Endothelial cell of umbilical vein (primary cell): ENCODE measurements around the gene OGT. TPM values are rescaled to one million over a fixed set of nuclear protein-coding genes. Genes with fewer than 3 reads are reported as not detected.

Experiments used
- BruUV-seq: library from RNA; stranded (reverse); fragments of 400-500 nt; replicated peaks from 2 replicates; lab custom pipeline; 2021; lab: Mats Ljungman, UMichigan
- CTCF ChIA-PET: fragments of 300-600, 350-600 bp; sonication (Branson Sonifier 250); formaldehyde crosslinking; loops from one replicate; lab custom pipeline; 2021; ENCODE audit warnings: antibody characterized with exemption, inconsistent platforms; lab: Charles Lee
- POLR2A ChIA-PET: fragments of 300-600, 350-600 bp; sonication (Branson Sonifier 250); formaldehyde crosslinking; loops from one replicate; lab custom pipeline; 2021; ENCODE audit warnings: antibody characterized with exemption, inconsistent platforms; lab: Charles Lee
- DNase-seq: peaks from one replicate; pipeline ENCODE4 v3.0.0-alpha.2; 2011; ENCODE audit warnings: low read depth, low spot score
- FAIRE-seq: peaks from 2 replicates; lab custom pipeline; 2011; peaks lifted over from hg19 to GRCh38; lab: Jason Lieb, UNC
- H2AFZ ChIP-seq: 2 replicates; pipeline ENCODE4 v1.6.0; 2012; ENCODE audit warnings: low read depth, low read length, control low read depth, inconsistent platforms
- H3K27ac ChIP-seq: 2 replicates; pipeline ENCODE4 v1.5.1; 2011; ENCODE audit warnings: low read depth, mild to moderate bottlenecking, control low read depth, low read length, moderate library complexity; ENCODE audit not compliant: insufficient read depth
- H3K27me3 ChIP-seq, 2 experiments: 2 replicates each; pipeline versions ENCODE4 v1.6.0 to v1.6.1; 2011; ENCODE audit warnings: low read length in 2 of 2, mixed read lengths in 1 of 2; ENCODE audit not compliant: control insufficient read depth in 2 of 2, insufficient read depth in 2 of 2
- H3K36me3 ChIP-seq, 2 experiments: 2 replicates in 1 of 2; 3 replicates in 1 of 2; pipeline ENCODE4 v1.5.1; 2011; ENCODE audit warnings: low read length in 2 of 2, mild to moderate bottlenecking in 1 of 2, moderate library complexity in 1 of 2; ENCODE audit not compliant: control insufficient read depth in 2 of 2, insufficient read depth in 2 of 2; ENCODE audit errors: extremely low read depth in 1 of 2
- H3K4me1 ChIP-seq: 3 replicates; pipeline ENCODE4 v1.5.1; 2011; ENCODE audit warnings: mild to moderate bottlenecking, low read length; ENCODE audit not compliant: control insufficient read depth, insufficient read depth; ENCODE audit errors: extremely low read depth
- H3K4me2 ChIP-seq: 2 replicates; pipeline ENCODE4 v1.6.1; 2011; ENCODE audit warnings: low read length, control low read depth, mixed read lengths; ENCODE audit not compliant: insufficient read depth
- H3K4me3 ChIP-seq, 3 experiments: fragments of 200-600 bp in 1 of 3; sonication (generic), shearing (Covaris generic) in 1 of 3; replicated peaks in 1 of 3; 2 replicates each; pipeline ENCODE4 v1.5.1; 2011 to 2016; ENCODE audit warnings: control low read depth in 3 of 3, low read length in 3 of 3, mild to moderate bottlenecking in 2 of 3, inconsistent platforms in 1 of 3, low read depth in 1 of 3, moderate library complexity in 1 of 3; ENCODE audit not compliant: insufficient read depth in 1 of 3
- H3K79me2 ChIP-seq: 2 replicates; pipeline ENCODE4 v1.6.0; 2012; ENCODE audit warnings: low read length, inconsistent platforms; ENCODE audit not compliant: control insufficient read depth, insufficient read depth
- H3K9ac ChIP-seq: replicated peaks from 2 replicates; pipeline ENCODE3; 2011; ENCODE audit warnings: low read length, control low read depth; ENCODE audit not compliant: insufficient read depth; ENCODE audit errors: extremely low read depth
- H3K9me1 ChIP-seq: replicated peaks from 3 replicates; pipeline ENCODE4 v1.6.0; 2011; ENCODE audit warnings: mild to moderate bottlenecking, low read length; ENCODE audit not compliant: control insufficient read depth, insufficient read depth; ENCODE audit errors: extremely low read depth
- H3K9me3 ChIP-seq: replicated peaks from 2 replicates; pipeline ENCODE4 v1.5.1; 2012; ENCODE audit warnings: low read length, inconsistent platforms; ENCODE audit not compliant: control insufficient read depth, insufficient read depth
- H4K20me1 ChIP-seq: replicated peaks from 2 replicates; pipeline ENCODE3; 2011; ENCODE audit warnings: mild to moderate bottlenecking, low read length; ENCODE audit not compliant: control insufficient read depth, insufficient read depth; ENCODE audit errors: extremely low read depth
- EZH2 ChIP-seq: IDR thresholded peaks from 2 replicates; pipeline ENCODE4 v1.6.1; 2012; ENCODE audit warnings: borderline replicate concordance, low read depth, mild to moderate bottlenecking, moderate library complexity, low read length, inconsistent platforms; ENCODE audit not compliant: severe bottlenecking
- FOS ChIP-seq: IDR thresholded peaks from 2 replicates; pipeline ENCODE4 v1.6.1; 2011; ENCODE audit warnings: mild to moderate bottlenecking, low read length, moderate library complexity, borderline replicate concordance; ENCODE audit not compliant: insufficient read depth
- GATA2 ChIP-seq: IDR thresholded peaks from 2 replicates; pipeline ENCODE4 v1.7.0; 2011; ENCODE audit warnings: low read depth, mild to moderate bottlenecking, moderate library complexity, mixed read lengths, low read length; ENCODE audit not compliant: insufficient read length, insufficient read depth
- JUN ChIP-seq: IDR thresholded peaks from 2 replicates; pipeline ENCODE4 v1.6.1; 2011; ENCODE audit warnings: borderline replicate concordance, low read depth; ENCODE audit not compliant: insufficient read length, insufficient read depth
- MYC ChIP-seq: IDR thresholded peaks from one replicate; pipeline ENCODE4 v1.6.1; 2011; ENCODE audit warnings: mild to moderate bottlenecking, low read depth, low read length
- POLR2A ChIP-seq: IDR thresholded peaks from 2 replicates; pipeline ENCODE4 v1.6.1; 2012; ENCODE audit warnings: low read depth, mild to moderate bottlenecking, control low read depth, low read length
- POLR2AphosphoS5 ChIP-seq: IDR thresholded peaks from 2 replicates; pipeline ENCODE4 v1.6.1; 2012; ENCODE audit warnings: low read depth, mild to moderate bottlenecking, control low read depth, low read length, moderate library complexity; ENCODE audit not compliant: insufficient read depth
- dilution Hi-C: fragments of 300-500 bp; cut with MboI; formaldehyde crosslinking; loops from one replicate; pipeline ENCODE4 v1.15.0; 2019; ENCODE audit warnings: low sequenced_read_pairs; ENCODE audit not compliant: extremely low pct_ligation_motif_present
- intact Hi-C: fragments of 100-400 bp; cut with micrococcal nuclease; formaldehyde crosslinking; loops from one replicate; pipeline ENCODE4 v1.10.0; 2022
- polyA plus RNA-seq, 4 experiments: library from polyadenylated mRNA; depleted of rRNA in 3 of 4; stranded (reverse) in 3 of 4; unstranded in 1 of 4; fragments of >200 nt; gene quantifications; 2 replicates each; pipeline versions ENCODE4 v1.2.1 to v1.2.3, GENCODE V29; 2011 to 2012; ENCODE audit warnings: missing spikeins in 1 of 4
- total RNA-seq: library from RNA; stranded (reverse); gene quantifications from 2 replicates; pipeline ENCODE4 v1.2.3, GENCODE V29; 2021
- TF ChIP-seq, protein P1 (sequence below), 2 donors: IDR thresholded peaks; 1 replicate in 1 of 2; 2 replicates in 1 of 2; pipeline ENCODE4 v1.5.1; 2011; ENCODE audit warnings: low read length in 2 of 2, mild to moderate bottlenecking in 2 of 2, moderate library complexity in 2 of 2, control low read depth in 1 of 2, inconsistent platforms in 1 of 2, low read depth in 1 of 2; ENCODE audit not compliant: insufficient read depth in 1 of 2; ENCODE audit errors: extremely low read depth in 1 of 2
- TF ChIP-seq, protein P2 (sequence below): IDR thresholded peaks from 2 replicates; pipeline ENCODE4 v1.6.1; 2011; ENCODE audit not compliant: insufficient read depth, insufficient read length

OGT gene
- total and polyA plus RNA-seq, 2 donors (not counting 3 experiments of a cell fraction or from before 2014, with no cell fraction given), result 129 to 141 TPM

DNA sequence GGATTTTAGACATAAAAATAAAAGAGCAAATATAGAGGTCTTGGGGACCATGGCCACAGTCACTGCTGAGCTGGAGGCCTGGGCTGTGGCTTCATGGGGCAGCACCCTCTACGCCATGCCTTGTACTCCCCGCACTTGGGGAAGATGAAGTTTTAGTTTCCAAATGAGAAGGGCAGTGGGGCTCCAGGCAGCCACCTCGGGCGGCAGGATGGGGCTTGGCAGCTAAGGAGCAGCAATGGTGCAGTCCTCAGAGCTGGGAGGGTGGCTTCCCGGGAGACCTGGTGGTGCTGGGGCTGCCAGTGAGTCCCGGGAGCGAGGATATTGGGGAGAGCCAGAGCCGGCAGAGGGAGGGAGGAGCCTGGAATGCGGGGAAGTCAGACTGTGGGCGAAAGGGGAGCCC, 83.0 kb downstream of the OGT start:
- dilution Hi-C loops (no loop called here), intact Hi-C loops (no loop called here)
- Histone ChIP-seq H3K9me1 (no peaks in the 10 kb centered on the region), H3K27ac (no peak overlapping the region), H2AFZ (no peak overlapping the region), H3K79me2 (no peaks in the 10 kb centered on the region), H3K27me3 (no peaks in the 10 kb centered on the region), H3K4me1 (peaks cover 7% of the 10 kb centered on the region), H3K9ac (no peak overlapping the region), H3K4me3 (no peak overlapping the region), H4K20me1 (no peaks in the 10 kb centered on the region), H3K9me3 (no peaks in the 10 kb centered on the region), H3K36me3 (peaks cover 0 to 7% of the 10 kb centered on the region in 2 experiments), H3K4me2 (no peak overlapping the region)
- no peak for TF ChIP-seq MYC
- no peak for TF ChIP-seq EZH2
- TF ChIP-seq FOS, result no peak
- no peak for TF ChIP-seq JUN
- TF ChIP-seq, protein P1, sequence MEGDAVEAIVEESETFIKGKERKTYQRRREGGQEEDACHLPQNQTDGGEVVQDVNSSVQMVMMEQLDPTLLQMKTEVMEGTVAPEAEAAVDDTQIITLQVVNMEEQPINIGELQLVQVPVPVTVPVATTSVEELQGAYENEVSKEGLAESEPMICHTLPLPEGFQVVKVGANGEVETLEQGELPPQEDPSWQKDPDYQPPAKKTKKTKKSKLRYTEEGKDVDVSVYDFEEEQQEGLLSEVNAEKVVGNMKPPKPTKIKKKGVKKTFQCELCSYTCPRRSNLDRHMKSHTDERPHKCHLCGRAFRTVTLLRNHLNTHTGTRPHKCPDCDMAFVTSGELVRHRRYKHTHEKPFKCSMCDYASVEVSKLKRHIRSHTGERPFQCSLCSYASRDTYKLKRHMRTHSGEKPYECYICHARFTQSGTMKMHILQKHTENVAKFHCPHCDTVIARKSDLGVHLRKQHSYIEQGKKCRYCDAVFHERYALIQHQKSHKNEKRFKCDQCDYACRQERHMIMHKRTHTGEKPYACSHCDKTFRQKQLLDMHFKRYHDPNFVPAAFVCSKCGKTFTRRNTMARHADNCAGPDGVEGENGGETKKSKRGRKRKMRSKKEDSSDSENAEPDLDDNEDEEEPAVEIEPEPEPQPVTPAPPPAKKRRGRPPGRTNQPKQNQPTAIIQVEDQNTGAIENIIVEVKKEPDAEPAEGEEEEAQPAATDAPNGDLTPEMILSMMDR (IDR thresholded peaks at IDR 0.05; ENCODE audit: extremely low read depth in 1 of 2, insufficient read depth in 1 of 2, low read depth in 1 of 2, low read length in 2 of 2), result no peak
- no peak for TF ChIP-seq GATA2
- TF ChIP-seq POLR2A, result no peak
- TF ChIP-seq, protein P2, sequence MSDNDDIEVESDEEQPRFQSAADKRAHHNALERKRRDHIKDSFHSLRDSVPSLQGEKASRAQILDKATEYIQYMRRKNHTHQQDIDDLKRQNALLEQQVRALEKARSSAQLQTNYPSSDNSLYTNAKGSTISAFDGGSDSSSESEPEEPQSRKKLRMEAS, result no peak
- no peak for TF ChIP-seq POLR2AphosphoS5
- no TSS peak for BruUV-seq
- DNase-seq (no peak), FAIRE-seq (no peak)
- ChIA-PET CTCF (no interaction called here), POLR2A (no interaction called here)
